ENCODE results near the gene PTBP2.

PTBP2 gene

DNA sequence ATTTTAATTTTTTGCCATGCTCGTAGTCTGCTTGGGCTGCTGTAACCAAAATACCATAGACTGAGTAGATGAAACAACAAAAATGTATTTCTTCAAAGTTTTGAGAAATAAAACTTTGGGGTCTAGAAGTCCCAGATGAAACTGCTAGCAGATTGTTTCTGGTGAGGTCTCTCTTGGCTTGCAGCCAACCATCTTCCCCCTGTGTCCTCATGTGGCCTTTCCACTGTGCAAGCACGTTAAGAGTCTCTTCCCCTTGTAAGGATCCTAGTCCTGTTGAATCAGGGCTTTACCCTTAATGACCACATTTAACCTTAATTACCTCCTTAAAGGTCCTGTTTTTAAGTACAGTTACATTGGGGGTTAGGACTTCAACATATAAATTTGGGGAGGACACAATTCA, 86.6 kb downstream of the PTBP2 start:
- ATAC-seq (ENCODE audit: insufficient read depth, low read depth): no peak; the same call in 2 of the 3 replicates

DNA sequence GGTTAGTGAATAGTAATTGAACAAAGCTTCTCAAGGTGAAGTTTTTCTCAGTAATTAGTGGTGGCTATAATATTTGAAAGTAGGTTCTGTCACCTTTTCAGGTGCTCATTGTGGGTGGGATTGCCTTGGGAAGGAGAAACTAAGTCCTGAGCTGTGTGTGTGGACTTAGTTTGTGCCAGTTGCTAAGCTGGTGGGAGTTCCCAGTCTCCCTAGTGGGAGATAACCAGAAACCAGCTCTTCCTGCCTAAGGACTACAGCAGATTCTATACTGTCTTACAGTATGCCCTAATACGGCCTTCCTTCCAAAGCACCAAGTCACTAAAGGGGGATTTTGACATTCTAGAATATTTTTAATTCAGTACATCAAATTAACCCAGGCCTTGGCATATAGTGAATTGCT, 94.3 kb downstream of the PTBP2 start:
- H3K4me3 ChIP-seq (ENCODE audit: low read depth in 1 of 2, low read length in 2 of 2): no peak overlapping the region
- H3K4me1 ChIP-seq (ENCODE audit: insufficient read depth, low read length): no peaks in the 10 kb centered on the region
- H3K27me3 ChIP-seq (ENCODE audit: insufficient read depth, low read length, poor library complexity): no peaks in the 10 kb centered on the region
- no peaks in the 10 kb centered on the region for H3K79me2 ChIP-seq (ENCODE audit: insufficient read depth, low read length)
- H3K9ac ChIP-seq (ENCODE audit: low read depth, low read length): no peak overlapping the region
- H4K20me1 ChIP-seq (ENCODE audit: insufficient read depth, low read length): no peaks in the 10 kb centered on the region
- no peaks in the 10 kb centered on the region for H3K9me3 ChIP-seq (ENCODE audit: insufficient read depth, low read length, severe bottlenecking)
- H2AFZ ChIP-seq (ENCODE audit: low read depth, low read length): no peak overlapping the region
- DNase-seq (no peak), ATAC-seq (ENCODE audit: insufficient read depth, low read depth) (peak; percentile 22; the same call in 1 of the 3 replicates)
- TF ChIP-seq, protein P1, sequence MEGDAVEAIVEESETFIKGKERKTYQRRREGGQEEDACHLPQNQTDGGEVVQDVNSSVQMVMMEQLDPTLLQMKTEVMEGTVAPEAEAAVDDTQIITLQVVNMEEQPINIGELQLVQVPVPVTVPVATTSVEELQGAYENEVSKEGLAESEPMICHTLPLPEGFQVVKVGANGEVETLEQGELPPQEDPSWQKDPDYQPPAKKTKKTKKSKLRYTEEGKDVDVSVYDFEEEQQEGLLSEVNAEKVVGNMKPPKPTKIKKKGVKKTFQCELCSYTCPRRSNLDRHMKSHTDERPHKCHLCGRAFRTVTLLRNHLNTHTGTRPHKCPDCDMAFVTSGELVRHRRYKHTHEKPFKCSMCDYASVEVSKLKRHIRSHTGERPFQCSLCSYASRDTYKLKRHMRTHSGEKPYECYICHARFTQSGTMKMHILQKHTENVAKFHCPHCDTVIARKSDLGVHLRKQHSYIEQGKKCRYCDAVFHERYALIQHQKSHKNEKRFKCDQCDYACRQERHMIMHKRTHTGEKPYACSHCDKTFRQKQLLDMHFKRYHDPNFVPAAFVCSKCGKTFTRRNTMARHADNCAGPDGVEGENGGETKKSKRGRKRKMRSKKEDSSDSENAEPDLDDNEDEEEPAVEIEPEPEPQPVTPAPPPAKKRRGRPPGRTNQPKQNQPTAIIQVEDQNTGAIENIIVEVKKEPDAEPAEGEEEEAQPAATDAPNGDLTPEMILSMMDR (IDR thresholded peaks at IDR 0.05; ENCODE audit: borderline replicate concordance, extremely low read depth, low read length, poor library complexity, severe bottlenecking): no peak
- no peak for TF ChIP-seq EZH2 (IDR thresholded peaks at IDR 0.05; ENCODE audit: borderline replicate concordance, low read depth, low read length, severe bottlenecking)
- H3K27ac ChIP-seq (ENCODE audit: low read length): no peak overlapping the region
- H3K36me3 ChIP-seq (ENCODE audit: insufficient read depth, low read length): peaks cover 71% of the 10 kb centered on the region
- no peak overlapping the region for H3K4me2 ChIP-seq (ENCODE audit: insufficient read depth, low read length)

More for the DNA sequence above, 86.6 kb downstream of the PTBP2 start:
- H3K79me2 ChIP-seq (ENCODE audit: insufficient read depth, low read length): peaks cover 8% of the 10 kb centered on the region
- DNase-seq: no peak
- no peak overlapping the region for H2AFZ ChIP-seq (ENCODE audit: low read depth, low read length)
- H3K27me3 ChIP-seq (ENCODE audit: insufficient read depth, low read length, poor library complexity): no peaks in the 10 kb centered on the region
- TF ChIP-seq, protein P1 (IDR thresholded peaks at IDR 0.05; ENCODE audit: borderline replicate concordance, extremely low read depth, low read length, poor library complexity, severe bottlenecking): no peak
- no peak for TF ChIP-seq EZH2 (IDR thresholded peaks at IDR 0.05; ENCODE audit: borderline replicate concordance, low read depth, low read length, severe bottlenecking)
- H3K4me2 ChIP-seq (ENCODE audit: insufficient read depth, low read length): no peak overlapping the region
- H3K9me3 ChIP-seq (ENCODE audit: insufficient read depth, low read length, severe bottlenecking): no peaks in the 10 kb centered on the region
- H4K20me1 ChIP-seq (ENCODE audit: insufficient read depth, low read length): no peaks in the 10 kb centered on the region
- H3K4me1 ChIP-seq (ENCODE audit: insufficient read depth, low read length): no peaks in the 10 kb centered on the region
- no peak overlapping the region for H3K9ac ChIP-seq (ENCODE audit: low read depth, low read length)
- peaks cover 86% of the 10 kb centered on the region for H3K36me3 ChIP-seq (ENCODE audit: insufficient read depth, low read length)
- no peak overlapping the region for H3K27ac ChIP-seq (ENCODE audit: low read length)
- no peak overlapping the region for H3K4me3 ChIP-seq (ENCODE audit: low read depth in 1 of 2, low read length in 2 of 2)

DNA sequence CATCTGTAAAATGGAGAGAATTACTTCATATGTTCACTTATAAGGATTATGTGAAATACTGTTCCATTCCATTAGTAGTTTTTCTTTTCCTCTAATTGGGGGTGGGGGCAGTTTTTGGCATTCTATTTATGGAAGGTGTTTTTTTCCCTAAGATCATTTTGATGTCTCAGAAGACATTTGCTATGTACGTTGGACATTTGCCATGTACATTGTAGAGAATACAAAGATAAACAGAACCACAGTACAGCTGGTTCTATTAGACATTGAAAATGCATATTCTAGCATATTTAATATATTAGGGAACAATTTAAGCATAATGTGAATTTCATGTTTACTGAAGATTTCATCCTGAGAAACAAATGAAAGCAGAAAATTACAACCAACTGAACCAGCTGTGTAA, 98.5 kb downstream of the PTBP2 start:
- no peak overlapping the region for H3K27ac ChIP-seq (ENCODE audit: low read length)
- H3K9me3 ChIP-seq (ENCODE audit: insufficient read depth, low read length, severe bottlenecking): no peaks in the 10 kb centered on the region
- H3K9ac ChIP-seq (ENCODE audit: low read depth, low read length): no peak overlapping the region
- H3K79me2 ChIP-seq (ENCODE audit: insufficient read depth, low read length): no peaks in the 10 kb centered on the region
- no peak overlapping the region for H2AFZ ChIP-seq (ENCODE audit: low read depth, low read length)
- ATAC-seq (ENCODE audit: insufficient read depth, low read depth): no peak
- no peaks in the 10 kb centered on the region for H4K20me1 ChIP-seq (ENCODE audit: insufficient read depth, low read length)
- DNase-seq: no peak
- H3K27me3 ChIP-seq (ENCODE audit: insufficient read depth, low read length, poor library complexity): no peaks in the 10 kb centered on the region
- TF ChIP-seq, protein P1 (IDR thresholded peaks at IDR 0.05; ENCODE audit: borderline replicate concordance, extremely low read depth, low read length, poor library complexity, severe bottlenecking): no peak
- no peak for TF ChIP-seq EZH2 (IDR thresholded peaks at IDR 0.05; ENCODE audit: borderline replicate concordance, low read depth, low read length, severe bottlenecking)
- no peak overlapping the region for H3K4me3 ChIP-seq (ENCODE audit: low read depth in 1 of 2, low read length in 2 of 2)
- no peaks in the 10 kb centered on the region for H3K4me1 ChIP-seq (ENCODE audit: insufficient read depth, low read length)
- no peak overlapping the region for H3K4me2 ChIP-seq (ENCODE audit: insufficient read depth, low read length)
- H3K36me3 ChIP-seq (ENCODE audit: insufficient read depth, low read length): peaks cover 53% of the 10 kb centered on the region

DNA sequence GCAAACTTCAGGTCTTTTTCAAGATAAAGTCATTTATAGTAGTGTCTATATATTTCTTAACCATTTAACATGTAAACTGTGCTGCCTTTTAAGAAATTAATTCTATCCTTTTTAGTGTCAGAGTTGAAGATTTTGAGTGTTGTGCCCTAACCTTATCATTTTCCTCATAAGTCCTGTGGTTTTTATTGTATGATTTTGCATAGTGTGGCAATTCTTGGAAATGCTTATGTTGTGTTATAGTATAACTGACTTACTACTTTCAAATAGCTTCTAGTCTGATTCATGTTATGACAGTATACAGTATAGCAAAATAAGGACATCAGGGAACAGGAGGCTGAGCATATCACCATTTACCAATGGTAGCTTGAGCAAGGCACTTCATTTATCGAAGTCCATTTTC, 99.1 kb downstream of the PTBP2 start:
- H3K4me3 ChIP-seq (ENCODE audit: low read depth in 1 of 2, low read length in 2 of 2): no peak overlapping the region
- no peak overlapping the region for H3K4me2 ChIP-seq (ENCODE audit: insufficient read depth, low read length)
- no peak for ATAC-seq (ENCODE audit: insufficient read depth, low read depth)
- H4K20me1 ChIP-seq (ENCODE audit: insufficient read depth, low read length): no peaks in the 10 kb centered on the region
- H3K79me2 ChIP-seq (ENCODE audit: insufficient read depth, low read length): no peaks in the 10 kb centered on the region
- no peak overlapping the region for H3K27ac ChIP-seq (ENCODE audit: low read length)
- no peaks in the 10 kb centered on the region for H3K4me1 ChIP-seq (ENCODE audit: insufficient read depth, low read length)
- TF ChIP-seq, protein P1 (IDR thresholded peaks at IDR 0.05; ENCODE audit: borderline replicate concordance, extremely low read depth, low read length, poor library complexity, severe bottlenecking): no peak
- no peak for TF ChIP-seq EZH2 (IDR thresholded peaks at IDR 0.05; ENCODE audit: borderline replicate concordance, low read depth, low read length, severe bottlenecking)
- H3K36me3 ChIP-seq (ENCODE audit: insufficient read depth, low read length): peaks cover 53% of the 10 kb centered on the region
- no peak for DNase-seq
- H3K9me3 ChIP-seq (ENCODE audit: insufficient read depth, low read length, severe bottlenecking): no peaks in the 10 kb centered on the region
- H3K9ac ChIP-seq (ENCODE audit: low read depth, low read length): no peak overlapping the region
- no peak overlapping the region for H2AFZ ChIP-seq (ENCODE audit: low read depth, low read length)
- no peaks in the 10 kb centered on the region for H3K27me3 ChIP-seq (ENCODE audit: insufficient read depth, low read length, poor library complexity)
